Body of pancreas (tissue), 4 donors: ENCODE measurements around the gene ZDHHC17.

Source experiments
- CTCF ChIP-seq, 7 experiments: fragments of 450-650 bp in 4 of 7; fragments of 200-600 bp in 3 of 7; sonication (generic) in 3 of 7; IDR thresholded peaks; one replicate each; pipeline ENCODE4 v1.5.1; 2016 to 2019; ENCODE audit warnings: antibody characterized with exemption in 7 of 7
- POLR2A ChIP-seq, 3 donors: fragments of 450-650 bp; IDR thresholded peaks; one replicate each; pipeline ENCODE4 v1.6.1; 2016; ENCODE audit warnings: antibody characterized with exemption in 3 of 3, mild to moderate bottlenecking in 2 of 3

- TF ChIP-seq CTCF (IDR thresholded peaks at IDR 0.05) = no peak
- no peak for TF ChIP-seq POLR2A (IDR thresholded peaks at IDR 0.05)
Observed at GRCh38 chr12:76860256-76860655, 96.3 kb downstream of the ZDHHC17 start.
